ENCODE data around the gene CPO.

GRCh38 chr2:206969192-206969591 lies 29.9 kb downstream of the CPO start:
- TF ChIP-seq CTCF (IDR thresholded peaks at IDR 0.05) (no peak), POLR2A (IDR thresholded peaks at IDR 0.05) (no peak)
